A549 (cell line): ENCODE data around the gene ZBTB42. TPM values are rescaled to one million over a fixed set of nuclear protein-coding genes. Genes with fewer than 3 reads are reported as not detected.

ENCODE experiments used
- ATAC-seq, 2 experiments: fragments of 200-7000 bp in 1 of 2; fragments of >200 bp in 1 of 2; cut with Nextera tagmentation in 1 of 2; cut with Tn5 transposase in 1 of 2; 3 replicates each; pipeline versions ENCODE4 v1.8.0 to v1.9.1; 2018 to 2020; ENCODE audit warnings: mild to moderate bottlenecking in 1 of 2, moderate library complexity in 1 of 2
- CTCF ChIA-PET: fragments of 300-600 bp; sonication (Branson Sonifier 250); formaldehyde crosslinking; extraction: SDS; loops from one replicate; lab custom pipeline; 2021; ENCODE audit warnings: antibody characterized with exemption, inconsistent platforms; lab: Yijun Ruan, JAX
- POLR2A ChIA-PET: fragments of 350-600 bp; formaldehyde crosslinking; extraction: SDS; loops from one replicate; lab custom pipeline; 2021; ENCODE audit warnings: antibody characterized with exemption, inconsistent platforms; lab: Yijun Ruan, JAX
- DNase-seq, 2 experiments: peaks; one replicate each; pipeline versions ENCODE4 v3.0.0 to v3.0.0-alpha.2; 2011 to 2016; ENCODE audit warnings: low read depth in 1 of 2, low spot score in 1 of 2
- FAIRE-seq: peaks from 2 replicates; lab custom pipeline; 2011; peaks lifted over from hg19 to GRCh38; lab: Jason Lieb, UNC
- H3K27ac ChIP-seq, 2 experiments: fragments of >200 bp; sonication (Bioruptor Twin); formaldehyde crosslinking; 3 replicates each; pipeline ENCODE4 v1.5.1; 2016 to 2017
- H3K4me1 ChIP-seq: fragments of >200 bp; sonication (Bioruptor Twin); formaldehyde crosslinking; 3 replicates; pipeline ENCODE4 v1.6.1; 2016
- H3K4me2 ChIP-seq: fragments of >200 bp; sonication (Bioruptor Twin); formaldehyde crosslinking; 3 replicates; pipeline ENCODE4 v1.6.1; 2016
- H3K4me3 ChIP-seq: fragments of >200 bp; sonication (Bioruptor Twin); formaldehyde crosslinking; 3 replicates; pipeline ENCODE4 v1.5.1; 2016
- H3K9me3 ChIP-seq: fragments of >200 bp; sonication (Bioruptor Twin); formaldehyde crosslinking; 3 replicates; pipeline ENCODE4 v1.6.1; 2016
- BHLHE40 ChIP-seq: IDR thresholded peaks from 2 replicates; pipeline ENCODE4 v1.6.1; 2012; ENCODE audit warnings: low read depth, low read length, inconsistent platforms
- CBX8 ChIP-seq: fragments of 200-600 bp; sonication (generic); IDR thresholded peaks from 2 replicates; pipeline ENCODE4 v1.6.1; 2016
- CEBPB ChIP-seq, 2 experiments: fragments of >200 bp in 1 of 2; sonication (Bioruptor Twin) in 1 of 2; formaldehyde crosslinking in 1 of 2; IDR thresholded peaks; 2 replicates each; pipeline ENCODE4 v1.6.1; 2012 to 2016
- GATA3 ChIP-seq: IDR thresholded peaks from 2 replicates; pipeline ENCODE4 v1.6.1; 2012; ENCODE audit warnings: borderline replicate concordance
- HES2 ChIP-seq: fragments of >200 bp; sonication (Bioruptor Twin); formaldehyde crosslinking; IDR thresholded peaks from 2 replicates; pipeline ENCODE4 v1.6.1; 2016
- HMGXB4 ChIP-seq: fragments of 250-450 bp; sonication (Bioruptor Pico); IDR thresholded peaks from 2 replicates; pipeline ENCODE4 v1.5.0; 2021; ENCODE audit warnings: mild to moderate bottlenecking, moderate library complexity, borderline replicate concordance
- HOXA7 ChIP-seq: fragments of 250-450 bp; sonication (Bioruptor Pico); IDR thresholded peaks from 2 replicates; pipeline ENCODE4 v1.5.0; 2020; ENCODE audit warnings: mild to moderate bottlenecking, moderate library complexity
- HOXB5 ChIP-seq: fragments of 250-450 bp; sonication (Bioruptor Pico); IDR thresholded peaks from 2 replicates; pipeline ENCODE4 v1.5.0; 2020; ENCODE audit warnings: mild to moderate bottlenecking, moderate library complexity
- JUN ChIP-seq, 2 experiments: fragments of >200 bp; sonication (Bioruptor Twin); formaldehyde crosslinking; IDR thresholded peaks; 2 replicates in 1 of 2; 3 replicates in 1 of 2; pipeline ENCODE4 v1.6.1; 2016 to 2017
- KDM1A ChIP-seq: fragments of 200-600 bp; sonication (generic); IDR thresholded peaks from 2 replicates; pipeline ENCODE4 v1.6.1; 2016; ENCODE audit warnings: low read depth, mild to moderate bottlenecking
- ZFP36 ChIP-seq: fragments of 450-650 bp; IDR thresholded peaks from 2 replicates; pipeline ENCODE4 v1.6.1; 2014; ENCODE audit warnings: borderline replicate concordance; ENCODE audit not compliant: partially characterized antibody
- WGBS: methylation state at CpG from one replicate; pipeline ENCODE4 v1.1.6; 2017; ENCODE audit errors: missing lambda C conversion rate; 5-methylcytosine and 5-hydroxymethylcytosine counted together
- polyA plus RNA-seq, 4 experiments: library from polyadenylated mRNA; depleted of rRNA in 3 of 4; stranded (reverse); fragments of >200 nt; fragmentation: RNase III in 1 of 4; extraction: RNeasy Plus Mini Kit Qiagen cat#74134 plus additional on column Dnase treatment in 1 of 4; gene quantifications; 2 replicates in 3 of 4; 3 replicates in 1 of 4; pipeline ENCODE4 v1.2.3, GENCODE V29; 2011 to 2017

The ZBTB42 gene
- polyA plus RNA-seq, 2 of the 4 experiments (the other 2 are of a cell fraction), result 1.6 to 2.6 TPM

GRCh38 chr14:104797115-104798044, 3.5 kb upstream of the ZBTB42 start:
- ATAC-seq (peak in 1 of 2 experiments; percentile 23; a peak in 3 of 6 replicates), DNase-seq (peak in 1 of 2 experiments; percentile 57), FAIRE-seq (no peak)
- ChIA-PET POLR2A (no interaction called here), CTCF (interaction anchor here (0.9 to 1.3 kb wide), 4 partner anchors 29 to 72 kb away, joined by 3 to 4 read pairs (median 3); no protein-coding TSS in a partner anchor)
- H3K9me3 ChIP-seq, result no peaks in the 10 kb centered on the region
- H3K4me1 ChIP-seq, result peaks cover 49% of the 10 kb centered on the region
- H3K27ac ChIP-seq, result peak overlapping the region in 1 of 2 experiments; percentile 15; a peak in 1 of 6 replicates
- 0 out of 3 replicates have a peak overlapping the region, but pooled peaks have one; percentile 11 for H3K4me2 ChIP-seq
- WGBS, result 69% methylated on average over 8 of the region's 18 CpGs
- TF ChIP-seq GATA3, result no peak
- no peak overlapping the region for H3K4me3 ChIP-seq

- 83% methylated on average over 16 of the region's 16 CpGs for WGBS
- Histone ChIP-seq H3K4me2 (no peak overlapping the region), H3K27ac (no peak overlapping the region), H3K4me1 (peaks cover 39% of the 10 kb centered on the region), H3K9me3 (no peaks in the 10 kb centered on the region), H3K4me3 (no peak overlapping the region)
- ATAC-seq (no peak), DNase-seq (no peak), FAIRE-seq (no peak)
- CTCF ChIA-PET, result interaction anchor here (1.0 to 1.2 kb wide), 3 partner anchors 27 to 30 kb away, joined by 3 to 4 read pairs (median 3); no protein-coding TSS in a partner anchor
- POLR2A ChIA-PET, result no interaction called here
- TF ChIP-seq KDM1A, result peak; percentile 58; the same call in 1 of the 2 replicates
- no peak for TF ChIP-seq CBX8
Measured at GRCh38 chr14:104798300-104799243, 2.3 kb upstream of the ZBTB42 start.

GRCh38 chr14:104799244-104800014, 1.5 kb upstream of the ZBTB42 start:
- no peak overlapping the region; the same call in 2 of the 3 replicates for H3K4me3 ChIP-seq
- CTCF ChIA-PET, result interaction anchor here (1.2 kb wide), 1 partner anchor 31 kb away, joined by 3 read pairs; no protein-coding TSS in a partner anchor
- FAIRE-seq (no peak), DNase-seq (no peak), ATAC-seq (no peak)
- H3K4me1 ChIP-seq, result peaks cover 40% of the 10 kb centered on the region
- no peaks in the 10 kb centered on the region for H3K9me3 ChIP-seq
- H3K4me2 ChIP-seq, result peak overlapping the region; percentile 99
- WGBS, result 73% methylated on average over 19 of the region's 21 CpGs
- no peak for TF ChIP-seq HOXA7 (CRISPR knock-in tag)
- TF ChIP-seq CEBPB (IDR thresholded peaks at IDR 0.05), result no peak
- TF ChIP-seq JUN (IDR thresholded peaks at IDR 0.05), result no peak
- no peak for TF ChIP-seq HOXB5 (CRISPR knock-in tag)
- TF ChIP-seq BHLHE40, result no peak
- no peak for TF ChIP-seq HES2
- TF ChIP-seq HMGXB4 (CRISPR knock-in tag), result no peak
- no peak for TF ChIP-seq ZFP36
- peak overlapping the region in 1 of 2 experiments; percentile 95; a peak in 3 of 6 replicates for H3K27ac ChIP-seq
- POLR2A ChIA-PET, result no interaction called here
